Occipital lobe (tissue), 2 donors: ENCODE measurements around the gene PITX1. TPM values are rescaled to one million over a fixed set of nuclear protein-coding genes. Genes with fewer than 3 reads are reported as not detected.
"Not testable (repeated sequence)": the region's sequence is repeated elsewhere in the genome, so short reads cannot be mapped to it uniquely, and the experiment has no call there.

ENCODE experiments used
- DNase-seq: peaks from one replicate; lab custom pipeline; 2025; lab: John Stamatoyannopoulos, UW
- total RNA-seq: library from RNA; depleted of rRNA; stranded (reverse); fragments of >200 nt; gene quantifications from one replicate; pipeline ENCODE4 v1.2.3, GENCODE V29; 2014

The PITX1 gene
- total RNA-seq, 1 donor from 2014 or later = not detected

- no peak for DNase-seq
Observed at GRCh38 chr5:135010502-135011354, 23.3 kb downstream of the PITX1 start.

GRCh38 chr5:135009736-135010501, 24.1 kb downstream of the PITX1 start:
- no peak for DNase-seq

- DNase-seq = no peak
Observed at GRCh38 chr5:135008981-135009735, 24.9 kb downstream of the PITX1 start.

- no peak for DNase-seq
Observed at GRCh38 chr5:135008556-135008955, 25.5 kb downstream of the PITX1 start.

GRCh38 chr5:135007749-135008363, 26.2 kb downstream of the PITX1 start:
- no peak for DNase-seq

- no peak for DNase-seq
Observed at GRCh38 chr5:135007305-135007704, 26.7 kb downstream of the PITX1 start.

GRCh38 chr5:135005076-135005475, 29.0 kb downstream of the PITX1 start:
- no peak for DNase-seq

GRCh38 chr5:135004376-135004775, 29.7 kb downstream of the PITX1 start:
- DNase-seq = no peak

- DNase-seq = not testable (repeated sequence)
Observed at GRCh38 chr5:134998068-134998467, 36.0 kb downstream of the PITX1 start.

- DNase-seq = no peak
Observed at GRCh38 chr5:134997015-134997414, 37.0 kb downstream of the PITX1 start.

- no peak for DNase-seq
Observed at GRCh38 chr5:134995850-134996402, 38.1 kb downstream of the PITX1 start.

GRCh38 chr5:134994560-134995156, 39.4 kb downstream of the PITX1 start:
- DNase-seq = no peak

GRCh38 chr5:134993161-134993560, 40.9 kb downstream of the PITX1 start:
- no peak for DNase-seq

GRCh38 chr5:134992148-134992547, 41.9 kb downstream of the PITX1 start:
- DNase-seq = no peak

GRCh38 chr5:134990183-134990582, 43.8 kb downstream of the PITX1 start:
- DNase-seq = not testable (repeated sequence)

- DNase-seq = no peak
Observed at GRCh38 chr5:134989266-134989830, 44.7 kb downstream of the PITX1 start.

GRCh38 chr5:134982230-134982629, 51.8 kb downstream of the PITX1 start:
- no peak for DNase-seq

- no peak for DNase-seq
Observed at GRCh38 chr5:134979416-134979815, 54.6 kb downstream of the PITX1 start.
